Measurements from ENCODE around the gene RIMS1. TPM values are rescaled to one million over a fixed set of nuclear protein-coding genes. Genes with fewer than 3 reads are reported as not detected.

RIMS1 gene
- total and polyA plus RNA-seq, 2 donors = 0.09 to 0.14 TPM

DNA sequence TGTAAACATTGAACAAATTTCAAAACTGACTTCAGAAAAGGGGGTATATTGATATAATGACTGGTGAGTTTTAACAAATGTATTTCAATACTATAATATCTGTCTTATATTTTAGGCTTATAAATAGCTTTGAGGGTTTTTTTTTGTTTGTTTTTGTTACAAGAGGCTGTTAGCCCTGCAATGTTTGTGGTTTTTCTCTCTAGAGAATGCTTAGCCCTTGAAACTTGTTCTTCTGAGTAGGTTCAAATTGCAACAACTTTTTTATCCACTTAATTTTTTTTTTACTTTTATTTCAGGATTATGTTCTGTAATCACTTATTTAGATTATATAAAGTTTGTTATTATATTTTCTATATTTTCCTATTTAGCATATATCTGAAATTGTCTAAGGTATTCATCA lies 333.2 kb downstream of the RIMS1 start:
- H3K9me3 ChIP-seq (ENCODE audit: control insufficient read depth in 2 of 2, insufficient read depth in 1 of 2, low read length in 1 of 2) = no peaks in the 10 kb centered on the region
- no peak overlapping the region for H3K27ac ChIP-seq (ENCODE audit: low read depth in 1 of 2, low read length in 1 of 2)
- no peaks in the 10 kb centered on the region for H3K27me3 ChIP-seq (ENCODE audit: control insufficient read depth in 2 of 2, insufficient read depth in 1 of 2, low read length in 1 of 2)
- DNase-seq (ENCODE audit: low read depth in 6 of 9, low spot score in 9 of 9) = no peak
- H3K36me3 ChIP-seq (ENCODE audit: control insufficient read depth in 2 of 2, insufficient read depth in 2 of 2, low read length in 1 of 2) = no peaks in the 10 kb centered on the region
- H3K4me3 ChIP-seq (ENCODE audit: low read length in 2 of 2) = no peak overlapping the region
- H3K4me1 ChIP-seq (ENCODE audit: control insufficient read depth in 2 of 2, insufficient read depth in 2 of 2, low read length in 2 of 2) = no peaks in the 10 kb centered on the region

DNA sequence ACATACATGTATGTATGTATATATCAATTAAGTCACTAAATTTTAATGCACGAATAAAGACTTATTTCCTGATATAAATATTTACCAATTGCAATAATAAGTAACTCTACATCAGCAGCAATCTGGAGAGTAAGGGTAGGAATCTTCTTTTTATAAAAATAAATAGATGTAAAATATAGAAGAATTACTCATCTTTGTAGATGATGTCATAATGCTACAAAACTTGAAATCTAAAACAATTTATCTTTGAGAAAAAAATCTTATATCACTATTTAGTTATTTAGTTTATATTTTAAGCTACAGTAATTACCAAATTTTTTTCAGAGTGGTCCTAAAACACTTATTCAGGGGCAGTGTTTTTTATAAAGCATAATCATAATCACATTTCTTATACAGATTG lies 351.7 kb downstream of the RIMS1 start:
- Histone ChIP-seq H3K27ac (ENCODE audit: low read depth in 1 of 2, low read length in 1 of 2) (no peak overlapping the region), H3K4me3 (ENCODE audit: low read length in 2 of 2) (no peak overlapping the region), H3K27me3 (ENCODE audit: control insufficient read depth in 2 of 2, insufficient read depth in 1 of 2, low read length in 1 of 2) (no peaks in the 10 kb centered on the region), H3K4me1 (ENCODE audit: control insufficient read depth in 2 of 2, insufficient read depth in 2 of 2, low read length in 2 of 2) (no peaks in the 10 kb centered on the region), H3K36me3 (ENCODE audit: control insufficient read depth in 2 of 2, insufficient read depth in 2 of 2, low read length in 1 of 2) (no peaks in the 10 kb centered on the region), H3K9me3 (ENCODE audit: control insufficient read depth in 2 of 2, insufficient read depth in 1 of 2, low read length in 1 of 2) (no peaks in the 10 kb centered on the region)
- WGBS = 44% methylated on average over 1 of the region's 1 CpG
- DNase-seq (ENCODE audit: low read depth in 6 of 9, low spot score in 9 of 9) = no peak

DNA sequence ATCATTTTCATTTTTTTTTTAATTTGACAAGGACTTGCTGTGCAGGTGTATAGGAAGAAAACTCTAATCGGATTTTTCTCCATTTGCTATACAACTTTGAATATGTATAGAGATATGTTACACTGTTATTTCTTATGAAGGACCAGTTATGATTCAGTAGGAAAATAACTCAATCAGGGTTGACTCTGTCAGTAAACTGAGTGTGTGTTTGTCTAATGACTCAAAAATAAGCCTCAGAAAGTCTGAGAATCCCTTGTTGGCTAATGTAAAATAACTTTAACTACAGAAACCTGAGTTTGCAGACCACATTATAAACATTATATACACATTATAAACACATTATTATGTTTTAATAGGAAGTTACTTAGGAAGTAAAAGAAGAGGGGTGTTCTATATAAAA lies 352.6 kb downstream of the RIMS1 start:
- H3K9me3 ChIP-seq (ENCODE audit: control insufficient read depth in 2 of 2, insufficient read depth in 1 of 2, low read length in 1 of 2) = no peaks in the 10 kb centered on the region
- no peaks in the 10 kb centered on the region for H3K27me3 ChIP-seq (ENCODE audit: control insufficient read depth in 2 of 2, insufficient read depth in 1 of 2, low read length in 1 of 2)
- H3K36me3 ChIP-seq (ENCODE audit: control insufficient read depth in 2 of 2, insufficient read depth in 2 of 2, low read length in 1 of 2) = no peaks in the 10 kb centered on the region
- no peaks in the 10 kb centered on the region for H3K4me1 ChIP-seq (ENCODE audit: control insufficient read depth in 2 of 2, insufficient read depth in 2 of 2, low read length in 2 of 2)
- DNase-seq (ENCODE audit: low read depth in 6 of 9, low spot score in 9 of 9) = no peak
- 99% methylated on average over 1 of the region's 1 CpG for WGBS
- H3K4me3 ChIP-seq (ENCODE audit: low read length in 2 of 2) = no peak overlapping the region
- H3K27ac ChIP-seq (ENCODE audit: low read depth in 1 of 2, low read length in 1 of 2) = no peak overlapping the region

DNA sequence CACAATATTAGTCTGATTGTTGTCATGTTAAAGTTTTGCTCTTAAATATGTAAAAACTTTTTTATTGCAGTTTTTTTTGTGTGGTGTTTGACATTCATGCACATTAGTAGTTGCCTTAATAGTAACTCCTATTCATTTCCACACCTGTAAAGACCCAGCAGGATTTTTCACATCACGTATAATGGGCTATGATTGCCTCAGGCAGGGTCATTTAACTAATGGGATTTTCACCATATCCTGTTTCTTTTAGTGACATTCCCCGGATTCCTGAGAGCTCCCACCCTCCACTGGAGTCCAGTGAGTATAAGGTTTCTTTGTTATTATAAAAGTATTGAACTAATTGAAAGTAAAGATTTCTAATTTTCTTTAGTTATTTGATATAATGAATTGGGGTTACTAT lies 359.2 kb downstream of the RIMS1 start:
- no peaks in the 10 kb centered on the region for H3K36me3 ChIP-seq (ENCODE audit: control insufficient read depth in 2 of 2, insufficient read depth in 2 of 2, low read length in 1 of 2)
- no peaks in the 10 kb centered on the region for H3K9me3 ChIP-seq (ENCODE audit: control insufficient read depth in 2 of 2, insufficient read depth in 1 of 2, low read length in 1 of 2)
- H3K27me3 ChIP-seq (ENCODE audit: control insufficient read depth in 2 of 2, insufficient read depth in 1 of 2, low read length in 1 of 2) = no peaks in the 10 kb centered on the region
- H3K4me1 ChIP-seq (ENCODE audit: control insufficient read depth in 2 of 2, insufficient read depth in 2 of 2, low read length in 2 of 2) = no peaks in the 10 kb centered on the region
- H3K4me3 ChIP-seq (ENCODE audit: low read length in 2 of 2) = no peak overlapping the region
- WGBS = 82% methylated on average over 2 of the region's 2 CpGs
- H3K27ac ChIP-seq (ENCODE audit: low read depth in 1 of 2, low read length in 1 of 2) = no peak overlapping the region
- no peak for DNase-seq (ENCODE audit: low read depth in 6 of 9, low spot score in 9 of 9)

DNA sequence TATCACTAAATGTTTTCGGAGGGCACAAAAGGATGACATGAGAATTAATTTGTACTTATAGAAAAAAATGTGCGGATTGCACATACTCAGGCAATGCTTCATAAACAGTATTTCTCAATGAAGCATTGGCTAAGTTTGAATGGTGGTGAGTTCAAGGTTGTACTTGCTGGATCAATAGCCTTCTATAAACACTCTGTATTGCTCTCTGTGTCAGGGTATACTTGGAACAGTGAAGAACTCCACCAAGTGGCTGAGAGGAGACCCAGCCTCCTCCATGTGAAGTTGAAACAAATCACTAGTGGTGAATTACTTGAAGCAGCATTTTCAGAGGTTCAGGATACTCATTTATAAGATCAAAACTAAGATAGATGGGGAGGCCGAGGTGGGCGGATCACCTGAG lies 360.6 kb downstream of the RIMS1 start:
- no peaks in the 10 kb centered on the region for H3K4me1 ChIP-seq (ENCODE audit: control insufficient read depth in 2 of 2, insufficient read depth in 2 of 2, low read length in 2 of 2)
- H3K9me3 ChIP-seq (ENCODE audit: control insufficient read depth in 2 of 2, insufficient read depth in 1 of 2, low read length in 1 of 2) = no peaks in the 10 kb centered on the region
- no peak for DNase-seq (ENCODE audit: low read depth in 6 of 9, low spot score in 9 of 9)
- WGBS = 95% methylated on average over 4 of the region's 4 CpGs
- no peaks in the 10 kb centered on the region for H3K27me3 ChIP-seq (ENCODE audit: control insufficient read depth in 2 of 2, insufficient read depth in 1 of 2, low read length in 1 of 2)
- H3K36me3 ChIP-seq (ENCODE audit: control insufficient read depth in 2 of 2, insufficient read depth in 2 of 2, low read length in 1 of 2) = no peaks in the 10 kb centered on the region
- H3K4me3 ChIP-seq (ENCODE audit: low read length in 2 of 2) = no peak overlapping the region
- H3K27ac ChIP-seq (ENCODE audit: low read depth in 1 of 2, low read length in 1 of 2) = no peak overlapping the region

DNA sequence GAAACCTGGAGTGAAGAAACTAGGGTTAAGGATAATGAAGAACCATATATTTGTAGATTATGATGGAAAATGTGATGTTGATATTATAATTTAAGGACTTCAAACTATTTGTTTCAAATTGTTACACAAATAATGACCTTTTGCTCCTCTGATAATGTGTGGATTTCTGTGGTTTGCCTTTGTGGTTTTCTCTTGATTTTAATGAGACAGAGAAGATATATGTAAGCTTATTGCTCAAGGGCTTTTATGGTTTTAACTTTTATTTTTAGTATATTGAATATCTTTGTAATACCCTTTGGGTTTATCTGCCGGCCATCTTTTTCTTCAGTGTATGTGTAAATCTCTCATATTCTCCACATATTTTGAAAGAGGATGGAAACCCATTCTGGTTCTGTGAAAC lies 362.3 kb downstream of the RIMS1 start:
- 90% methylated on average over 1 of the region's 1 CpG for WGBS
- H3K9me3 ChIP-seq (ENCODE audit: control insufficient read depth in 2 of 2, insufficient read depth in 1 of 2, low read length in 1 of 2) = no peaks in the 10 kb centered on the region
- no peak overlapping the region for H3K4me3 ChIP-seq (ENCODE audit: low read length in 2 of 2)
- H3K4me1 ChIP-seq (ENCODE audit: control insufficient read depth in 2 of 2, insufficient read depth in 2 of 2, low read length in 2 of 2) = no peaks in the 10 kb centered on the region
- no peaks in the 10 kb centered on the region for H3K27me3 ChIP-seq (ENCODE audit: control insufficient read depth in 2 of 2, insufficient read depth in 1 of 2, low read length in 1 of 2)
- H3K36me3 ChIP-seq (ENCODE audit: control insufficient read depth in 2 of 2, insufficient read depth in 2 of 2, low read length in 1 of 2) = no peaks in the 10 kb centered on the region
- no peak for DNase-seq (ENCODE audit: low read depth in 6 of 9, low spot score in 9 of 9)
- no peak overlapping the region for H3K27ac ChIP-seq (ENCODE audit: low read depth in 1 of 2, low read length in 1 of 2)

DNA sequence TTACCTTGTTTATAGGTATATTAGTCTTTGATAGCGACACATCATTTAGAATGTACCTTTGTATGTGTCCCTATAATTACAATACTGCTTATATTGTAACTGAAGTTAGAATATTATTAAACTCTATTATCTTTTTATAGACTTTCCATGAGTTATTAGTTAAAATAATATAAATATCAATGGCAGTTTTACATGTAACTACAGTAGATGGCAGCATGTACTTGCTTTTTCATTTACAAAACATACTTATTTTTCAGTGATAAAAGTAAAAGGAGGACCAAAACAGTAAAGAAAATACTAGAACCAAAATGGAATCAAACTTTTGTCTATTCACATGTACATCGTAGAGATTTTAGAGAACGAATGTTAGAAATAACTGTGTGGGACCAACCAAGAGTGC lies 364.3 kb downstream of the RIMS1 start:
- Histone ChIP-seq H3K27ac (ENCODE audit: low read depth in 1 of 2, low read length in 1 of 2) (no peak overlapping the region), H3K4me3 (ENCODE audit: low read length in 2 of 2) (no peak overlapping the region), H3K9me3 (ENCODE audit: control insufficient read depth in 2 of 2, insufficient read depth in 1 of 2, low read length in 1 of 2) (no peaks in the 10 kb centered on the region), H3K4me1 (ENCODE audit: control insufficient read depth in 2 of 2, insufficient read depth in 2 of 2, low read length in 2 of 2) (no peaks in the 10 kb centered on the region), H3K36me3 (ENCODE audit: control insufficient read depth in 2 of 2, insufficient read depth in 2 of 2, low read length in 1 of 2) (no peaks in the 10 kb centered on the region), H3K27me3 (ENCODE audit: control insufficient read depth in 2 of 2, insufficient read depth in 1 of 2, low read length in 1 of 2) (no peaks in the 10 kb centered on the region)
- 98% methylated on average over 3 of the region's 3 CpGs for WGBS
- no peak for DNase-seq (ENCODE audit: low read depth in 6 of 9, low spot score in 9 of 9)

DNA sequence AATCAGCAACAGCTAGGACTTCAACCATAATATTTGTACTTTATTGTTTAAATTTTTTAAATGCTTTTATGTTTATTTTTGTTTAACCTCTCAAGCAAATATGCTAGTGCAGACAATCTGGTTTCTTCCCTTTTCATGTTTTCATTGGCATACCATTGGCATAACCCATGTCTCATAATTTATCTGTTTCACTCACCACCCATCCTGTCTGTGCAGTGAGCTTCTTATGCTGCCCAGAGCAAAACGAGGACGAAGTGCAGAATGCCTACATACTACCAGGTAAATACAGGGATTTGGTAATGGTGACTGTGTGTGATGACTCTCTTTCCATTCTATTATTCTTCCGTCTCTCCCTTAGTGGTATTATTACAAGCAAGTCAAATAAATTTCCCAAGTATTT lies 374.1 kb downstream of the RIMS1 start:
- Histone ChIP-seq H3K36me3 (ENCODE audit: control insufficient read depth in 2 of 2, insufficient read depth in 2 of 2, low read length in 1 of 2) (no peaks in the 10 kb centered on the region), H3K9me3 (ENCODE audit: control insufficient read depth in 2 of 2, insufficient read depth in 1 of 2, low read length in 1 of 2) (no peaks in the 10 kb centered on the region), H3K4me1 (ENCODE audit: control insufficient read depth in 2 of 2, insufficient read depth in 2 of 2, low read length in 2 of 2) (no peaks in the 10 kb centered on the region), H3K27ac (ENCODE audit: low read depth in 1 of 2, low read length in 1 of 2) (no peak overlapping the region), H3K27me3 (ENCODE audit: control insufficient read depth in 2 of 2, insufficient read depth in 1 of 2, low read length in 1 of 2) (no peaks in the 10 kb centered on the region), H3K4me3 (ENCODE audit: low read length in 2 of 2) (no peak overlapping the region)
- no peak for DNase-seq (ENCODE audit: low read depth in 6 of 9, low spot score in 9 of 9)
- WGBS = 89% methylated on average over 3 of the region's 3 CpGs

DNA sequence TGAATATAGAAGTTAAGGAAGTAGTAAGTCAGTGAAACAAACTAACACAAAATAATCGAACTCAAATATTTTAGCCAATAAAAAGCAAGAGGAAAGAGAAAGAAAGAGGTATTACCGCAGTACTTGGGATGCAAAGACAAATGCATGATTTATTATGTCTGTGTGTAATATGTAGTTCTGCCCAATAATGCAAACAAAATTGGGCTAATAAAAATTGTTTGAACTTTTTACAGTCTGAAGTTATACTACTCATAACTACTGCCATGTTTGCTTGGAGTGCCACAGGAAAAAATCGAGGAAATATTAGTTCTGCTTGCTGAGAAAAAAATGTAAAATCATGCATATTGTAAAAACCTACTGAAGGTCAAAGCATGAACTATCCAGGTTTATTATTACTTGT lies 375.2 kb downstream of the RIMS1 start:
- H3K27me3 ChIP-seq (ENCODE audit: control insufficient read depth in 2 of 2, insufficient read depth in 1 of 2, low read length in 1 of 2) = no peaks in the 10 kb centered on the region
- H3K9me3 ChIP-seq (ENCODE audit: control insufficient read depth in 2 of 2, insufficient read depth in 1 of 2, low read length in 1 of 2) = no peaks in the 10 kb centered on the region
- no peaks in the 10 kb centered on the region for H3K36me3 ChIP-seq (ENCODE audit: control insufficient read depth in 2 of 2, insufficient read depth in 2 of 2, low read length in 1 of 2)

DNA sequence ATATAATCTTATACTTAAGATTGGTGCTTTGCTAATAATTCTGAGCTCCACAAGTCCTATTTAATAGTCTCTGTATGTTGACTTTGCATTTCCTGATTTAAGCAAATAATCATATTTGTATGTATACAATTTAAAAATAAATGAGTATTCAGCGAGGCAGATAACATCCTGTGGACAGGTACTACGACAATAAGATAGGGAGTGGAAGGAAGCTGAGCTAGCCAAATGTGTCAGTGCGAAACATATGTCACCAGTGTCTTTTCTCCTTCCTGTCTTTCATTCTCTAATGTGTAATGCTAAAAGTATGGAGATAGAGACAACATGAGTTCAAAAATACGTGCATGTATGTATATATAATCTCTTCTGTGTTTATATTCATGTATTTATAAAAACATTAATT lies 375.9 kb downstream of the RIMS1 start:
- Histone ChIP-seq H3K9me3 (ENCODE audit: control insufficient read depth in 2 of 2, insufficient read depth in 1 of 2, low read length in 1 of 2) (no peaks in the 10 kb centered on the region), H3K4me1 (ENCODE audit: control insufficient read depth in 2 of 2, insufficient read depth in 2 of 2, low read length in 2 of 2) (no peaks in the 10 kb centered on the region), H3K36me3 (ENCODE audit: control insufficient read depth in 2 of 2, insufficient read depth in 2 of 2, low read length in 1 of 2) (no peaks in the 10 kb centered on the region), H3K4me3 (ENCODE audit: low read length in 2 of 2) (no peak overlapping the region), H3K27ac (ENCODE audit: low read depth in 1 of 2, low read length in 1 of 2) (no peak overlapping the region), H3K27me3 (ENCODE audit: control insufficient read depth in 2 of 2, insufficient read depth in 1 of 2, low read length in 1 of 2) (no peaks in the 10 kb centered on the region)
- 87% methylated on average over 4 of the region's 4 CpGs for WGBS
- DNase-seq (ENCODE audit: low read depth in 6 of 9, low spot score in 9 of 9) = no peak

More for the DNA sequence above, 375.2 kb downstream of the RIMS1 start:
- Histone ChIP-seq H3K4me3 (ENCODE audit: low read length in 2 of 2) (no peak overlapping the region), H3K4me1 (ENCODE audit: control insufficient read depth in 2 of 2, insufficient read depth in 2 of 2, low read length in 2 of 2) (no peaks in the 10 kb centered on the region), H3K27ac (ENCODE audit: low read depth in 1 of 2, low read length in 1 of 2) (no peak overlapping the region)
- DNase-seq (ENCODE audit: low read depth in 6 of 9, low spot score in 9 of 9) = no peak
- WGBS = 93% methylated on average over 3 of the region's 3 CpGs

Data from thymus (tissue), 11 donors.